ENCODE results near the gene CLASP1.

GRCh38 chr2:121298476-121298875, 350.8 kb downstream of the CLASP1 start:
- no peak for TF ChIP-seq YY1 (IDR thresholded peaks at IDR 0.05; ENCODE audit: low read depth, low read length)
- no peak for TF ChIP-seq CREB1 (IDR thresholded peaks at IDR 0.05)
- no peak for TF ChIP-seq GABPA (IDR thresholded peaks at IDR 0.05; ENCODE audit: borderline replicate concordance, insufficient read depth, low read length)
- TF ChIP-seq POLR2A (IDR thresholded peaks at IDR 0.05; ENCODE audit: control extremely low read depth in 1 of 2, low read depth in 2 of 2, low read length in 2 of 2) = no peak
- TF ChIP-seq POLR2AphosphoS5 (IDR thresholded peaks at IDR 0.05; ENCODE audit: low read depth, low read length) = no peak

Measured in H1 (cell line).